ENCODE results near the gene RRM2.

GRCh38 chr2:10096641-10097040 is 25.9 kb upstream of the RRM2 start:
- TF ChIP-seq, protein P1, sequence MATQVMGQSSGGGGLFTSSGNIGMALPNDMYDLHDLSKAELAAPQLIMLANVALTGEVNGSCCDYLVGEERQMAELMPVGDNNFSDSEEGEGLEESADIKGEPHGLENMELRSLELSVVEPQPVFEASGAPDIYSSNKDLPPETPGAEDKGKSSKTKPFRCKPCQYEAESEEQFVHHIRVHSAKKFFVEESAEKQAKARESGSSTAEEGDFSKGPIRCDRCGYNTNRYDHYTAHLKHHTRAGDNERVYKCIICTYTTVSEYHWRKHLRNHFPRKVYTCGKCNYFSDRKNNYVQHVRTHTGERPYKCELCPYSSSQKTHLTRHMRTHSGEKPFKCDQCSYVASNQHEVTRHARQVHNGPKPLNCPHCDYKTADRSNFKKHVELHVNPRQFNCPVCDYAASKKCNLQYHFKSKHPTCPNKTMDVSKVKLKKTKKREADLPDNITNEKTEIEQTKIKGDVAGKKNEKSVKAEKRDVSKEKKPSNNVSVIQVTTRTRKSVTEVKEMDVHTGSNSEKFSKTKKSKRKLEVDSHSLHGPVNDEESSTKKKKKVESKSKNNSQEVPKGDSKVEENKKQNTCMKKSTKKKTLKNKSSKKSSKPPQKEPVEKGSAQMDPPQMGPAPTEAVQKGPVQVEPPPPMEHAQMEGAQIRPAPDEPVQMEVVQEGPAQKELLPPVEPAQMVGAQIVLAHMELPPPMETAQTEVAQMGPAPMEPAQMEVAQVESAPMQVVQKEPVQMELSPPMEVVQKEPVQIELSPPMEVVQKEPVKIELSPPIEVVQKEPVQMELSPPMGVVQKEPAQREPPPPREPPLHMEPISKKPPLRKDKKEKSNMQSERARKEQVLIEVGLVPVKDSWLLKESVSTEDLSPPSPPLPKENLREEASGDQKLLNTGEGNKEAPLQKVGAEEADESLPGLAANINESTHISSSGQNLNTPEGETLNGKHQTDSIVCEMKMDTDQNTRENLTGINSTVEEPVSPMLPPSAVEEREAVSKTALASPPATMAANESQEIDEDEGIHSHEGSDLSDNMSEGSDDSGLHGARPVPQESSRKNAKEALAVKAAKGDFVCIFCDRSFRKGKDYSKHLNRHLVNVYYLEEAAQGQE (IDR thresholded peaks at IDR 0.05; ENCODE audit: unreplicated experiment) = no peak
- TF ChIP-seq, protein P2, sequence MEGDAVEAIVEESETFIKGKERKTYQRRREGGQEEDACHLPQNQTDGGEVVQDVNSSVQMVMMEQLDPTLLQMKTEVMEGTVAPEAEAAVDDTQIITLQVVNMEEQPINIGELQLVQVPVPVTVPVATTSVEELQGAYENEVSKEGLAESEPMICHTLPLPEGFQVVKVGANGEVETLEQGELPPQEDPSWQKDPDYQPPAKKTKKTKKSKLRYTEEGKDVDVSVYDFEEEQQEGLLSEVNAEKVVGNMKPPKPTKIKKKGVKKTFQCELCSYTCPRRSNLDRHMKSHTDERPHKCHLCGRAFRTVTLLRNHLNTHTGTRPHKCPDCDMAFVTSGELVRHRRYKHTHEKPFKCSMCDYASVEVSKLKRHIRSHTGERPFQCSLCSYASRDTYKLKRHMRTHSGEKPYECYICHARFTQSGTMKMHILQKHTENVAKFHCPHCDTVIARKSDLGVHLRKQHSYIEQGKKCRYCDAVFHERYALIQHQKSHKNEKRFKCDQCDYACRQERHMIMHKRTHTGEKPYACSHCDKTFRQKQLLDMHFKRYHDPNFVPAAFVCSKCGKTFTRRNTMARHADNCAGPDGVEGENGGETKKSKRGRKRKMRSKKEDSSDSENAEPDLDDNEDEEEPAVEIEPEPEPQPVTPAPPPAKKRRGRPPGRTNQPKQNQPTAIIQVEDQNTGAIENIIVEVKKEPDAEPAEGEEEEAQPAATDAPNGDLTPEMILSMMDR (conservative IDR thresholded peaks at IDR 0.05; ENCODE audit: low read depth in 2 of 2) = no peak
- TF ChIP-seq JUNB (IDR thresholded peaks at IDR 0.05; ENCODE audit: unreplicated experiment) (no peak), POLR2AphosphoS5 (IDR thresholded peaks at IDR 0.05; ENCODE audit: low read depth) (no peak), EZH2 (IDR thresholded peaks at IDR 0.05; ENCODE audit: low read depth, unreplicated experiment) (no peak), NANOG (IDR thresholded peaks at IDR 0.05; ENCODE audit: borderline replicate concordance) (no peak), CREB1 (CRISPR knock-in tag; IDR thresholded peaks at IDR 0.05; ENCODE audit: low read depth) (no peak)
